Measurements from ENCODE around the gene NEK4.

NEK4 gene

GRCh38 chr3:52704611-52705437, 65.9 kb downstream of the NEK4 start:
- peak in 1 of 2 donors; percentile 18 for DNase-seq (ENCODE audit: low read depth in 1 of 2, low spot score in 1 of 2)

- DNase-seq (ENCODE audit: low read depth in 1 of 2, low spot score in 1 of 2), result no peak
These were observed 67.4 kb downstream of the NEK4 start for GRCh38 chr3:52703341-52703740.

- DNase-seq (ENCODE audit: low read depth in 1 of 2, low spot score in 1 of 2), result no peak
These were observed 73.1 kb downstream of the NEK4 start for GRCh38 chr3:52697632-52697965.

- no peak for DNase-seq (ENCODE audit: low read depth in 1 of 2, low spot score in 1 of 2)
These were observed 73.7 kb downstream of the NEK4 start for GRCh38 chr3:52696830-52697631.

GRCh38 chr3:52695798-52696671, 74.7 kb downstream of the NEK4 start:
- DNase-seq (ENCODE audit: low read depth in 1 of 2, low spot score in 1 of 2), result no peak

GRCh38 chr3:52694528-52695189, 76.1 kb downstream of the NEK4 start:
- DNase-seq (ENCODE audit: low read depth in 1 of 2, low spot score in 1 of 2), result no peak

GRCh38 chr3:52693071-52693470, 77.7 kb downstream of the NEK4 start:
- no peak for DNase-seq (ENCODE audit: low read depth in 1 of 2, low spot score in 1 of 2)

GRCh38 chr3:52690560-52690959, 80.2 kb downstream of the NEK4 start:
- no peak for DNase-seq (ENCODE audit: low read depth in 1 of 2, low spot score in 1 of 2)

- no peak for DNase-seq (ENCODE audit: low read depth in 1 of 2, low spot score in 1 of 2)
These were observed 81.6 kb downstream of the NEK4 start for GRCh38 chr3:52689151-52689550.

GRCh38 chr3:52688266-52688665, 82.5 kb downstream of the NEK4 start:
- no peak for DNase-seq (ENCODE audit: low read depth in 1 of 2, low spot score in 1 of 2)

GRCh38 chr3:52685709-52686691, 84.7 kb downstream of the NEK4 start, which contains the start of the genes GNL3 and PBRM1:
Gene GNL3 (plus strand): TSS chr3:52686032. CDS start chr3:52686093, 61 bp downstream.
Gene PBRM1 (minus strand): TSS chr3:52685913.
- DNase-seq (ENCODE audit: low read depth in 1 of 2, low spot score in 1 of 2), result peak; percentile 85 to 88

GRCh38 chr3:52685285-52685708, 85.4 kb downstream of the NEK4 start:
- peak; percentile 62 to 77 for DNase-seq (ENCODE audit: low read depth in 1 of 2, low spot score in 1 of 2)

- no peak for DNase-seq (ENCODE audit: low read depth in 1 of 2, low spot score in 1 of 2)
These were observed 86.6 kb downstream of the NEK4 start for GRCh38 chr3:52684184-52684583.

GRCh38 chr3:52683611-52684010, 87.1 kb downstream of the NEK4 start:
- no peak for DNase-seq (ENCODE audit: low read depth in 1 of 2, low spot score in 1 of 2)

- DNase-seq (ENCODE audit: low read depth in 1 of 2, low spot score in 1 of 2), result no peak
These were observed 88.7 kb downstream of the NEK4 start for GRCh38 chr3:52682016-52682415.

GRCh38 chr3:52681596-52681995, 89.1 kb downstream of the NEK4 start:
- DNase-seq (ENCODE audit: low read depth in 1 of 2, low spot score in 1 of 2), result no peak

GRCh38 chr3:52679811-52680210, 90.9 kb downstream of the NEK4 start:
- DNase-seq (ENCODE audit: low read depth in 1 of 2, low spot score in 1 of 2), result no peak

- DNase-seq (ENCODE audit: low read depth in 1 of 2, low spot score in 1 of 2), result no peak
These were observed 91.6 kb downstream of the NEK4 start for GRCh38 chr3:52679199-52679538.

All from activated CD4-positive, alpha-beta T cell treated with anti-CD3 and anti-CD28 coated beads, Interleukin-2, amount 50 U/mL, for 24 hours (primary cell).